Measurements from ENCODE around the gene HPN. TPM values are rescaled to one million over a fixed set of nuclear protein-coding genes. Genes with fewer than 3 reads are reported as not detected.
"Not testable (repeated sequence)": the region's sequence is repeated elsewhere in the genome, so short reads cannot be mapped to it uniquely, and the experiment has no call there.

HPN gene
- polyA plus RNA-seq, 1 experiment: not detected

- Histone ChIP-seq H3K27me3 (ENCODE audit: control insufficient read depth, insufficient read depth, low read length) (no peaks in the 10 kb centered on the region), H3K9me3 (ENCODE audit: control insufficient read depth, insufficient read depth, low read length) (no peaks in the 10 kb centered on the region; the same call in 1 of the 2 replicates), H3K27ac (ENCODE audit: low read depth, low read length) (no peak overlapping the region), H3K4me3 (ENCODE audit: low read depth, low read length) (no peak overlapping the region)
- POLR2A ChIA-PET: interaction anchor here (0.5 kb wide), 1 partner anchor 680 kb away, joined by 3 read pairs; no protein-coding TSS in a partner anchor
- no peak for TF ChIP-seq CTCF (IDR thresholded peaks at IDR 0.05; ENCODE audit: low read depth, low read length)
- no peak for DNase-seq (ENCODE audit: low read depth, low spot score)
- CTCF ChIA-PET: interaction anchor here (0.9 to 1.8 kb wide), 6 partner anchors 32 to 134 kb away, joined by 3 to 7 read pairs (median 6); partner anchors contain the start of gene LGI4
Measured at GRCh38 chr19:35006342-35006998, 35.1 kb upstream of the HPN start.

GRCh38 chr19:35006999-35007365, 34.5 kb upstream of the HPN start:
- H3K27me3 ChIP-seq (ENCODE audit: control insufficient read depth, insufficient read depth, low read length): no peaks in the 10 kb centered on the region
- CTCF ChIA-PET: interaction anchor here (1.2 to 1.8 kb wide), 2 partner anchors 34 to 37 kb away, joined by 6 to 7 read pairs; no protein-coding TSS in a partner anchor
- no peak for TF ChIP-seq CTCF (IDR thresholded peaks at IDR 0.05; ENCODE audit: low read depth, low read length)
- H3K9me3 ChIP-seq (ENCODE audit: control insufficient read depth, insufficient read depth, low read length): no peaks in the 10 kb centered on the region; the same call in 1 of the 2 replicates
- no peak overlapping the region for H3K4me3 ChIP-seq (ENCODE audit: low read depth, low read length)
- no peak overlapping the region for H3K27ac ChIP-seq (ENCODE audit: low read depth, low read length)
- DNase-seq (ENCODE audit: low read depth, low spot score): no peak
- POLR2A ChIA-PET: no interaction called here

GRCh38 chr19:35007427-35007826, 34.1 kb upstream of the HPN start:
- H3K27me3 ChIP-seq (ENCODE audit: control insufficient read depth, insufficient read depth, low read length); H3K9me3 ChIP-seq (ENCODE audit: control insufficient read depth, insufficient read depth, low read length); H3K4me3 ChIP-seq (ENCODE audit: low read depth, low read length); DNase-seq (ENCODE audit: low read depth, low spot score); H3K27ac ChIP-seq (ENCODE audit: low read depth, low read length); POLR2A ChIA-PET: not testable (repeated sequence)
- CTCF ChIA-PET: interaction anchor here (1.4 to 1.8 kb wide), 2 partner anchors 37 to 107 kb away, joined by 4 to 6 read pairs; no protein-coding TSS in a partner anchor

- no peak for TF ChIP-seq CTCF (IDR thresholded peaks at IDR 0.05; ENCODE audit: low read depth, low read length)
Measured at GRCh38 chr19:35008891-35009341, 32.6 kb upstream of the HPN start.

GRCh38 chr19:35009424-35010415, 31.8 kb upstream of the HPN start:
- no peak for DNase-seq (ENCODE audit: low read depth, low spot score)
- H3K27me3 ChIP-seq (ENCODE audit: control insufficient read depth, insufficient read depth, low read length): no peaks in the 10 kb centered on the region
- no peak overlapping the region for H3K27ac ChIP-seq (ENCODE audit: low read depth, low read length)
- ChIA-PET POLR2A (no interaction called here), CTCF (interaction anchor here (1.1 to 1.4 kb wide), 2 partner anchors 37 to 58 kb away, joined by 5 to 7 read pairs; no protein-coding TSS in a partner anchor)
- TF ChIP-seq CTCF (IDR thresholded peaks at IDR 0.05; ENCODE audit: low read depth, low read length): no peak
- H3K9me3 ChIP-seq (ENCODE audit: control insufficient read depth, insufficient read depth, low read length): no peaks in the 10 kb centered on the region; the same call in 1 of the 2 replicates
- no peak overlapping the region for H3K4me3 ChIP-seq (ENCODE audit: low read depth, low read length)

More at GRCh38 chr19:35008891-35009341, 32.6 kb upstream of the HPN start:
- H3K27ac ChIP-seq (ENCODE audit: low read depth, low read length): no peak overlapping the region
- H3K9me3 ChIP-seq (ENCODE audit: control insufficient read depth, insufficient read depth, low read length): no peaks in the 10 kb centered on the region; the same call in 1 of the 2 replicates
- H3K27me3 ChIP-seq (ENCODE audit: control insufficient read depth, insufficient read depth, low read length): no peaks in the 10 kb centered on the region
- POLR2A ChIA-PET: no interaction called here
- CTCF ChIA-PET: interaction anchor here (1.1 to 1.4 kb wide), 3 partner anchors 36 to 106 kb away, joined by 4 to 7 read pairs (median 5); no protein-coding TSS in a partner anchor
- no peak for DNase-seq (ENCODE audit: low read depth, low spot score)
- H3K4me3 ChIP-seq (ENCODE audit: low read depth, low read length): no peak overlapping the region
